IMR-90 (cell line): ENCODE data around the gene SPDYE16. TPM values are rescaled to one million over a fixed set of nuclear protein-coding genes. Genes with fewer than 3 reads are reported as not detected.
"Not testable (repeated sequence)": the region's sequence is repeated elsewhere in the genome, so short reads cannot be mapped to it uniquely, and the experiment has no call there.

Experiments used
- ATAC-seq: fragments of 200-7000 bp; cut with Tn5 transposase; 2 replicates; pipeline ENCODE4 v1.9.1; 2020; ENCODE audit warnings: low read depth, mild to moderate bottlenecking, moderate library complexity
- BruUV-seq: library from RNA; stranded (reverse); fragments of 400-500 nt; replicated peaks from 2 replicates; lab custom pipeline; 2021; lab: Mats Ljungman, UMichigan
- CTCF ChIA-PET: fragments of 300-600 bp; formaldehyde crosslinking; extraction: SDS; loops from one replicate; lab custom pipeline; 2021; ENCODE audit warnings: antibody characterized with exemption; lab: Yijun Ruan, JAX
- POLR2A ChIA-PET: fragments of 300-600 bp; sonication (Branson Sonifier 250); formaldehyde crosslinking; loops from one replicate; lab custom pipeline; 2022; ENCODE audit warnings: antibody characterized with exemption; ENCODE audit not compliant: unreplicated experiment; lab: Charles Lee
- DNase-seq: peaks from one replicate; pipeline ENCODE4 v3.0.0; 2013
- H2AFZ ChIP-seq: replicated peaks from 2 replicates; pipeline ENCODE3; 2013; ENCODE audit warnings: low read length, mild to moderate bottlenecking; ENCODE audit not compliant: poor library complexity
- H2AK5ac ChIP-seq: 2 replicates; pipeline ENCODE4 v1.6.1; 2013; ENCODE audit warnings: low read depth, low read length, inconsistent platforms
- H2AK9ac ChIP-seq: replicated peaks from 2 replicates; pipeline ENCODE3; 2013; ENCODE audit warnings: mild to moderate bottlenecking, low read depth, low read length, moderate library complexity; ENCODE audit not compliant: poor library complexity
- H2BK120ac ChIP-seq: 2 replicates; pipeline ENCODE4 v1.6.1; 2013; ENCODE audit warnings: low read depth, low read length, inconsistent platforms
- H2BK15ac ChIP-seq: 3 replicates; pipeline ENCODE4 v1.6.1; 2013; ENCODE audit warnings: low read depth, low read length, inconsistent platforms
- H2BK20ac ChIP-seq: 2 replicates; pipeline ENCODE4 v1.6.1; 2013; ENCODE audit warnings: low read depth, mild to moderate bottlenecking, inconsistent platforms, low read length, moderate library complexity
- H2BK5ac ChIP-seq: 2 replicates; pipeline ENCODE4 v1.6.1; 2013; ENCODE audit warnings: mild to moderate bottlenecking, low read depth, low read length, inconsistent platforms; ENCODE audit not compliant: poor library complexity, severe bottlenecking
- H3K14ac ChIP-seq: replicated peaks from 2 replicates; pipeline ENCODE4 v1.6.1; 2013; ENCODE audit warnings: low read depth, low read length, inconsistent platforms
- H3K18ac ChIP-seq: 2 replicates; pipeline ENCODE4 v1.6.1; 2013; ENCODE audit warnings: low read depth, low read length, control low read depth
- H3K23ac ChIP-seq: 2 replicates; pipeline ENCODE4 v1.6.1; 2013; ENCODE audit warnings: low read depth, low read length, inconsistent platforms
- H3K27ac ChIP-seq: 2 replicates; pipeline ENCODE4 v1.5.1; 2013; ENCODE audit warnings: mild to moderate bottlenecking, control low read depth, low read length; ENCODE audit not compliant: insufficient read depth
- H3K27me3 ChIP-seq: 2 replicates; pipeline ENCODE4 v1.6.1; 2013; ENCODE audit warnings: low read length; ENCODE audit not compliant: control insufficient read depth, insufficient read depth
- H3K36me3 ChIP-seq: 2 replicates; pipeline ENCODE4 v1.6.1; 2013; ENCODE audit warnings: low read length, mixed read lengths; ENCODE audit not compliant: control insufficient read depth, insufficient read depth
- H3K4ac ChIP-seq: 2 replicates; pipeline ENCODE4 v1.6.1; 2013; ENCODE audit warnings: low read depth, low read length, inconsistent platforms
- H3K4me1 ChIP-seq: 2 replicates; pipeline ENCODE4 v1.6.1; 2013; ENCODE audit warnings: low read length, mixed read lengths; ENCODE audit not compliant: control insufficient read depth, insufficient read depth
- H3K4me2 ChIP-seq: 2 replicates; pipeline ENCODE4 v1.6.1; 2013; ENCODE audit warnings: low read depth, mild to moderate bottlenecking, control low read depth, low read length, moderate library complexity
- H3K4me3 ChIP-seq: 2 replicates; pipeline ENCODE4 v1.5.1; 2013; ENCODE audit warnings: low read depth, mild to moderate bottlenecking, control low read depth, low read length, moderate library complexity; ENCODE audit not compliant: insufficient read depth
- H3K56ac ChIP-seq: 2 replicates; pipeline ENCODE4 v1.6.1; 2013; ENCODE audit warnings: low read length, inconsistent platforms; ENCODE audit not compliant: insufficient read depth; ENCODE audit errors: extremely low read depth
- H3K79me1 ChIP-seq, 2 experiments: 2 replicates each; pipeline ENCODE4 v1.6.1; 2013; ENCODE audit warnings: low read length in 2 of 2, inconsistent platforms in 1 of 2, low read depth in 1 of 2
- H3K9ac ChIP-seq: 2 replicates; pipeline ENCODE4 v1.6.1; 2013; ENCODE audit warnings: low read depth, low read length, control low read depth
- H3K9me1 ChIP-seq: 2 replicates; pipeline ENCODE4 v1.6.1; 2013; ENCODE audit warnings: low read length, inconsistent platforms; ENCODE audit not compliant: insufficient read depth
- H3K9me3 ChIP-seq: 2 replicates; pipeline ENCODE4 v1.6.1; 2013; ENCODE audit warnings: low read length; ENCODE audit not compliant: control insufficient read depth, insufficient read depth
- H4K20me1 ChIP-seq: 2 replicates; pipeline ENCODE4 v1.6.1; 2013; ENCODE audit warnings: low read length, inconsistent platforms; ENCODE audit not compliant: insufficient read depth
- H4K5ac ChIP-seq: 2 replicates; pipeline ENCODE4 v1.6.1; 2013; ENCODE audit warnings: mild to moderate bottlenecking, low read depth, low read length, control low read depth
- H4K8ac ChIP-seq, 2 experiments: 2 replicates each; pipeline ENCODE4 v1.6.1; 2013; ENCODE audit warnings: low read depth in 2 of 2, low read length in 2 of 2, control low read depth in 1 of 2, inconsistent platforms in 1 of 2
- H4K91ac ChIP-seq: 2 replicates; pipeline ENCODE4 v1.6.1; 2013; ENCODE audit warnings: low read depth, low read length, inconsistent platforms; ENCODE audit not compliant: insufficient read depth
- WGBS, 2 experiments: methylation state at CpG; one replicate each; pipeline versions ENCODE4 v1.1.5 to v1.1.7; 2013; ENCODE audit warnings: missing lambda C conversion rate in 2 of 2; ENCODE audit not compliant: insufficient read length in 1 of 2; ENCODE audit errors: extremely low coverage in 2 of 2; 5-methylcytosine and 5-hydroxymethylcytosine counted together
- dilution Hi-C: fragments of 300-500 bp; cut with HindIII; formaldehyde crosslinking; loops from one replicate; pipeline ENCODE4 v1.14.3; 2018; ENCODE audit warnings: low sequenced_read_pairs; ENCODE audit not compliant: unreplicated experiment
- in situ Hi-C: fragments of 300-500 bp; cut with MboI; formaldehyde crosslinking; loops from 3 replicates; pipeline ENCODE4 v1.14.3; 2019; ENCODE audit warnings: low sequenced_read_pairs, inconsistent platforms, mixed read lengths
- intact Hi-C: fragments of 100-400 bp; cut with micrococcal nuclease; formaldehyde crosslinking; loops from 2 replicates; pipeline ENCODE4 v1.10.0; 2022
- polyA plus RNA-seq, 3 experiments: library from polyadenylated mRNA; depleted of rRNA; stranded (reverse); fragments of >200 nt; gene quantifications; 2 replicates each; pipeline ENCODE4 v1.2.3, GENCODE V29; 2012; ENCODE audit warnings: low replicate concordance in 1 of 3
- total RNA-seq: library from RNA; depleted of rRNA; stranded (reverse); fragments of >200 nt; gene quantifications from 2 replicates; pipeline ENCODE4 v1.2.3, GENCODE V29; 2012

Gene SPDYE16
- total and polyA plus RNA-seq, 2 of the 4 experiments (the other 2 are of a cell fraction), result not detected

- BruUV-seq, CTCF ChIA-PET: not testable (repeated sequence)
Measured at GRCh38 chr7:76506643-76507042, 36.5 kb downstream of the SPDYE16 start.

More at GRCh38 chr7:76506643-76507042, 36.5 kb downstream of the SPDYE16 start:
- H2BK15ac ChIP-seq, H3K23ac ChIP-seq, H4K8ac ChIP-seq, H2BK5ac ChIP-seq, DNase-seq, ATAC-seq, H3K14ac ChIP-seq, H2BK120ac ChIP-seq, H3K9ac ChIP-seq, H3K79me1 ChIP-seq, H4K91ac ChIP-seq, H4K20me1 ChIP-seq, POLR2A ChIA-PET, H3K18ac ChIP-seq, H3K56ac ChIP-seq, H2BK20ac ChIP-seq, H4K5ac ChIP-seq, H3K4me1 ChIP-seq, H3K4me3 ChIP-seq, H3K27me3 ChIP-seq, H2AK5ac ChIP-seq, H2AK9ac ChIP-seq, intact Hi-C loops, H3K4ac ChIP-seq, H3K9me1 ChIP-seq, dilution Hi-C loops, H2AFZ ChIP-seq, H3K4me2 ChIP-seq, H3K27ac ChIP-seq, H3K9me3 ChIP-seq: not testable (repeated sequence)
- peaks cover 16% of the 10 kb centered on the region for H3K36me3 ChIP-seq
- WGBS, 2 experiments, result 98% methylated on average over 8 of the region's 8 CpGs; no CpG with 5 or more reads in 1 of the 2 experiments
- in situ Hi-C loops, result loop anchor here (5.0 kb wide), 1 partner anchor 74 kb away; no protein-coding TSS in a partner anchor
